ENCODE measurements around the gene KCNH8.

The KCNH8 gene

DNA sequence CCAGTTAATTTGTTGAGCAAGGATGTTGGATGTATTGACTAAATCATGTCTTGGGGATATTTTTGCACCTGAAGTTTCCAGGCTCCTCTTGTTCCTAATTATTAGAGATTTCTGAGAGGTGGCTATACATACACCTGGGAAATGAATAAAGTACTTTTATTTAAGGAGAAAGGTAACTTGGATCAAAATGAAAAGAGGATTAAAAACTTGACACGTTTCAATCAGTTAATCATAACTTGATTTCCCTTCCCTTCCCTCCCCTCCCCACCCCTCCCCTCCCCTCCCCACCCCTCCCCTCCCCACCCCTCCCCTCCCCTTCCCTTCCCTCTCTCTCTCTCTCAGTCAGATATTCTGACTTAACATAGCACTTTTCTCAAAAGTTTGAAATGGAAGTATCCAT, 126.3 kb downstream of the KCNH8 start:
- H3K9me3 Mint-ChIP-seq, result peaks cover 0 to 2% of the 10 kb centered on the region in 2 donors
- DNase-seq (no peak), ATAC-seq (replicated peaks) (no peak)
- no peaks in the 10 kb centered on the region for H3K36me3 Mint-ChIP-seq (ENCODE audit: insufficient read depth)
- H3K27me3 Mint-ChIP-seq, result no peaks in the 10 kb centered on the region
- no peak overlapping the region for H3K4me3 Mint-ChIP-seq
- H3K27ac Mint-ChIP-seq, result no peak overlapping the region
- no peaks in the 10 kb centered on the region for H3K4me1 Mint-ChIP-seq (ENCODE audit: low read depth in 2 of 2)

- H3K27me3 Mint-ChIP-seq, result no peaks in the 10 kb centered on the region
- ATAC-seq (replicated peaks) (no peak), DNase-seq (no peak)
- no peak overlapping the region for H3K4me3 Mint-ChIP-seq
- H3K9me3 Mint-ChIP-seq, result peaks cover 0 to 2% of the 10 kb centered on the region in 2 donors
- no peaks in the 10 kb centered on the region for H3K4me1 Mint-ChIP-seq (ENCODE audit: low read depth in 2 of 2)
- H3K36me3 Mint-ChIP-seq (ENCODE audit: insufficient read depth), result no peaks in the 10 kb centered on the region
- H3K27ac Mint-ChIP-seq, result no peak overlapping the region
Observed at GRCh38 chr3:19284974-19285373, 136.7 kb downstream of the KCNH8 start.

DNA sequence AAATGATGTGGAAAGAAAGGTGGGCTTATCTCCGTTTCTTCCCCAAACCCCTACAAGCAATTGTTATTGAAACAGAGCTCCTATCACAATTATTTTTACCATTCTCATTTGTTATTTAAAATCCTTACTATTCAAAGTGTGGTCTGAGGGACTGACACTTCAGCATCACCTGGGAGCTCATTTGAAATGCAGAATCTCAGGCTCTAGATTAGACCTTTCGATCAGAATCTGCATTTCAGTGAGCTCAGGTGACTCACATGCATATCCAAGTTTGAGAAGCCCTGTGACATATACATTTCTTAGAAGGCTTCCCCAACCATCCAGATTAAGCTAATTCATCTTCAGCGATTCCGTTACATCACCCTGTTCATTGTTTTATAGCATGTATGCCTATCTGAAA, 145.0 kb downstream of the KCNH8 start:
- H3K4me3 Mint-ChIP-seq, result no peak overlapping the region
- H3K27ac Mint-ChIP-seq, result no peak overlapping the region
- no peaks in the 10 kb centered on the region for H3K36me3 Mint-ChIP-seq (ENCODE audit: insufficient read depth)
- no peaks in the 10 kb centered on the region for H3K4me1 Mint-ChIP-seq (ENCODE audit: low read depth in 2 of 2)
- DNase-seq (no peak), ATAC-seq (replicated peaks) (no peak)
- H3K9me3 Mint-ChIP-seq, result peaks cover 0 to 1% of the 10 kb centered on the region in 2 donors
- H3K27me3 Mint-ChIP-seq, result no peaks in the 10 kb centered on the region

GRCh38 chr3:19295208-19295607, 146.9 kb downstream of the KCNH8 start:
- Mint-ChIP-seq H3K4me3 (no peak overlapping the region), H3K27ac (no peak overlapping the region), H3K36me3 (ENCODE audit: insufficient read depth) (no peaks in the 10 kb centered on the region), H3K9me3 (peaks cover 0 to 1% of the 10 kb centered on the region in 2 donors), H3K4me1 (ENCODE audit: low read depth in 2 of 2) (no peaks in the 10 kb centered on the region), H3K27me3 (no peaks in the 10 kb centered on the region)
- DNase-seq (no peak), ATAC-seq (replicated peaks) (no peak)

DNA sequence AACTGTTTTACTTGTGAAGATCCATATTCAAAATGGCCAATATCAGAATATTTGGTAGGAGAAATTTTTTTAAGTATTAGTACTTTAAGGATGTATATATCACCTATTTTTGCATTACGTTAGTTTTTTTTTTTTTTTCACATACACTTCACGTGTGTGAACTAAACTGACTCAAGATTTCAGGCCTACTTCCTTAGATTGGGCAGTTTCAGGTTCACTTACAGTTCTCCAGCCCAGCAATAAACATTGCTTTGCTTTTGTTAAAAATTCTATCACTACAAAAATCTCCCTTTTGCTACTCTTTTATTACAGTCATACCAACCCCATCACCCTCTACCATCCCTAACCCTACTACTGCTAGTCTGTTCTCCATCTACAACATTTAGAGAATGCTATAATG, 183.6 kb downstream of the KCNH8 start:
- Mint-ChIP-seq H3K4me1 (ENCODE audit: low read depth in 2 of 2) (no peaks in the 10 kb centered on the region), H3K4me3 (no peak overlapping the region), H3K9me3 (peaks cover 0 to 3% of the 10 kb centered on the region in 2 donors), H3K27me3 (no peaks in the 10 kb centered on the region), H3K36me3 (ENCODE audit: insufficient read depth) (no peaks in the 10 kb centered on the region), H3K27ac (no peak overlapping the region)
- ATAC-seq (replicated peaks) (no peak), DNase-seq (no peak)

DNA sequence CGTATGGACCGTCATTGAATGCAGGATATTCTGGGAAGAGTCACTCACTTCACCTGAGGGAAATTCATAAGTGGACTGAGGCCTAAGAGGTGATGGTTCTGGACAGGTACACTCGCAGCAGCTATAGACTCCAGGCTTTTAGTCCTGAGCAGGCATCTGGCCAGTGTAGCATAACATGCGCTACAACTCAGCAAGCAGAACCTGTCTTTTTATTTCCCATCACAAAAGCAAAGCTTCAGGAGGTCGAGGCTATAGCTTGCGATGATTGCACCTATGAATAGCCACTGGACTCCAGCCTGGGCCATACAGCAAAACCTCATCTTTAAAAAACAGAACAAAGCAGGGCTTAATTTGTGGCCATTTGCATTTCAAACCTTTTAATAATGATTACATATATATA, 185.8 kb downstream of the KCNH8 start:
- H3K27me3 Mint-ChIP-seq, result no peaks in the 10 kb centered on the region
- no peaks in the 10 kb centered on the region for H3K36me3 Mint-ChIP-seq (ENCODE audit: insufficient read depth)
- no peak overlapping the region for H3K27ac Mint-ChIP-seq
- ATAC-seq (replicated peaks), result no peak
- no peak for DNase-seq
- no peak overlapping the region for H3K4me3 Mint-ChIP-seq
- H3K4me1 Mint-ChIP-seq (ENCODE audit: low read depth in 2 of 2), result no peaks in the 10 kb centered on the region
- H3K9me3 Mint-ChIP-seq, result peaks cover 3 to 6% of the 10 kb centered on the region in 2 donors

DNA sequence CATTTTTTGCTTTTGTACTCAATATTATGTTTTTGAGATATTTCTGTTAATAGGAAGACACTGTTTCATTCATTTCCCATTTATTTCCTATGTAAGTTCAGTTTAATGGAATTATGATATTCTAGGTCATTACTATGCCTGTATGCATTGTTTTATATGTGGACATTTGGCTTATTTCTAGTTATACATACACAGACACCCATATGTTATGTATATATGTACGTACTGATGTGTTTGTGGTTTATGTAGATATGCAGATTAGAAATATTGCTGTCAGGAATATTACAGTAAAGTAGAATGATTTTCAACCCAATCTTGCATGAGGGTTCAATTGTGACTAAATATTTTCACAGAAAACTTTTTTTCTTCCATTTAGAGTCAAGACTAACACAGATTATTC, 190.5 kb downstream of the KCNH8 start:
- Mint-ChIP-seq H3K4me1 (ENCODE audit: low read depth in 2 of 2) (no peaks in the 10 kb centered on the region), H3K27me3 (no peaks in the 10 kb centered on the region), H3K36me3 (ENCODE audit: insufficient read depth) (no peaks in the 10 kb centered on the region), H3K27ac (no peak overlapping the region), H3K9me3 (peaks cover 3 to 6% of the 10 kb centered on the region in 2 donors), H3K4me3 (no peak overlapping the region)
- no peak for ATAC-seq (replicated peaks)
- no peak for DNase-seq

GRCh38 chr3:19342389-19342788, 194.1 kb downstream of the KCNH8 start:
- Mint-ChIP-seq H3K36me3 (ENCODE audit: insufficient read depth) (no peaks in the 10 kb centered on the region), H3K27ac (no peak overlapping the region), H3K4me3 (no peak overlapping the region), H3K27me3 (no peaks in the 10 kb centered on the region), H3K4me1 (ENCODE audit: low read depth in 2 of 2) (no peaks in the 10 kb centered on the region), H3K9me3 (peaks cover 2 to 4% of the 10 kb centered on the region in 2 donors)
- DNase-seq, result no peak
- ATAC-seq (replicated peaks), result no peak

GRCh38 chr3:19346759-19347158, 198.4 kb downstream of the KCNH8 start:
- Mint-ChIP-seq H3K27ac (no peak overlapping the region), H3K4me3 (no peak overlapping the region), H3K27me3 (no peaks in the 10 kb centered on the region), H3K36me3 (ENCODE audit: insufficient read depth) (no peaks in the 10 kb centered on the region), H3K4me1 (ENCODE audit: low read depth in 2 of 2) (no peaks in the 10 kb centered on the region), H3K9me3 (peaks cover 0 to 3% of the 10 kb centered on the region in 2 donors)
- DNase-seq, result no peak
- no peak for ATAC-seq (replicated peaks)

DNA sequence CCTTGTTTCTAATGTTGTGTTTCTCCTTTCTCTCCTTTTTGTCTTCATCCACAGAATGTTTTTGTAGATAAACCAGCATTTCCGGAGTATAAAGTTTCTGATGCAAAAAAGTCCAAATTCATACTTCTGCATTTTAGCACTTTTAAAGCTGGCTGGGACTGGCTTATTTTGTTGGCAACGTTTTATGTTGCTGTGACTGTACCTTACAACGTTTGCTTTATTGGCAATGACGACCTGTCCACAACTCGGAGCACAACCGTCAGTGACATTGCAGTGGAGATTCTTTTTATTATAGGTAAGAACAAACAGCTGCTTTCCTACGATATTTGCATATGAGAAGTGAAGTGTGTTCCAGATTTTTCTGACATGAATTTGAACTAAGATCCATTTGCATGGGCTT, 199.4 kb downstream of the KCNH8 start:
- no peak for ATAC-seq (replicated peaks)
- Mint-ChIP-seq H3K4me1 (ENCODE audit: low read depth in 2 of 2) (no peaks in the 10 kb centered on the region), H3K4me3 (no peak overlapping the region)

DNA sequence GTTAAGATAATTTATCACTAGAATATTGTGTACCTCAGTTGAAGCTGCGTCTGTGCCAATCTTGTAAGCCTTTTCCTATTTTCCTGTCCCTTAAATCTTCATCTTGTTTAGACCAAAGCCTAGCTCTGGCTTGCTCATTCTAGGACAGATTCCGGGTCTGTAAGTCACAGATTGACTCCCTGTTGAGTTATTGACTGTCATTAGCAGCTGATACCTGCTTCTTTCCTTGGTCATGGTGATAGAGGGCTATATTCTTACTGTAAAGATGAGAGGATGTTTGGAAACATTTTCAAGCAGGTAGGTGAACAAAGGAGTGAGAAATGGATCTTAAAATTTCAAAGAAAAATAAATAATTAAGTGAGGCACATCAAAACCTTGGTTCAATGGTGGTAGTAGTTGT, 200.2 kb downstream of the KCNH8 start:
- DNase-seq (no peak), ATAC-seq (replicated peaks) (no peak)
- Mint-ChIP-seq H3K27ac (no peak overlapping the region), H3K36me3 (ENCODE audit: insufficient read depth) (no peaks in the 10 kb centered on the region), H3K9me3 (peaks cover 0 to 3% of the 10 kb centered on the region in 2 donors), H3K4me1 (ENCODE audit: low read depth in 2 of 2) (no peaks in the 10 kb centered on the region), H3K27me3 (no peaks in the 10 kb centered on the region), H3K4me3 (no peak overlapping the region)

More for the DNA sequence above, 199.4 kb downstream of the KCNH8 start:
- H3K27me3 Mint-ChIP-seq, result no peaks in the 10 kb centered on the region
- no peak overlapping the region for H3K27ac Mint-ChIP-seq
- no peaks in the 10 kb centered on the region for H3K36me3 Mint-ChIP-seq (ENCODE audit: insufficient read depth)
- H3K9me3 Mint-ChIP-seq, result peaks cover 0 to 3% of the 10 kb centered on the region in 2 donors
- DNase-seq, result no peak

GRCh38 chr3:19348941-19349564, 200.7 kb downstream of the KCNH8 start:
- Mint-ChIP-seq H3K4me3 (no peak overlapping the region), H3K4me1 (ENCODE audit: low read depth in 2 of 2) (no peaks in the 10 kb centered on the region), H3K9me3 (peaks cover 0 to 3% of the 10 kb centered on the region in 2 donors), H3K27ac (no peak overlapping the region), H3K36me3 (ENCODE audit: insufficient read depth) (no peaks in the 10 kb centered on the region), H3K27me3 (no peaks in the 10 kb centered on the region)
- ATAC-seq (replicated peaks), result no peak
- no peak for DNase-seq

DNA sequence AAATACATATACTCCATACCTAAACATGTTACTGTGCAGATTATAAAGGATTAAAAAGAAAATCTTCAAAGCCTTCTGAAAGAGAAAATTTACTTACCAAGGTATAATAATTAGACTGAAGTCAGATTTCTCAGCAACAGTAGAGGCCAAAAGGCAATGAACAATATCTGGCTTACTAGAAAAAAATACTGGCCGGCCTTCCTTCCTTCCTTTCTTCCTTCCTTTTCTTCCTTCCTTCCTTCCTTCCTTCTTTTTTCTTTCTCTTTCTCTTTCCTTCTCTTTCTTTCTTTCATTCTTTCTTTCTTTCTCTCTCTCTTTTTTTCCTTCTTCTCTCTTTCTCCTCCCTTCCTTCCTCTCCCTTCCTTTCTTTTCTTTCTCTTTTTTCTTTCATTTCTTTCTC, 209.6 kb downstream of the KCNH8 start:
- no peak overlapping the region for H3K4me3 Mint-ChIP-seq

GRCh38 chr3:19363071-19363470, 214.8 kb downstream of the KCNH8 start:
- Mint-ChIP-seq H3K4me3 (no peak overlapping the region), H3K27me3 (no peaks in the 10 kb centered on the region), H3K27ac (no peak overlapping the region), H3K36me3 (ENCODE audit: insufficient read depth) (no peaks in the 10 kb centered on the region), H3K9me3 (peaks cover 0 to 1% of the 10 kb centered on the region in 2 donors), H3K4me1 (ENCODE audit: low read depth in 2 of 2) (no peaks in the 10 kb centered on the region)
- no peak for DNase-seq
- ATAC-seq (replicated peaks), result no peak

More for the DNA sequence above, 209.6 kb downstream of the KCNH8 start:
- Mint-ChIP-seq H3K4me1 (ENCODE audit: low read depth in 2 of 2) (no peaks in the 10 kb centered on the region), H3K27ac (no peak overlapping the region), H3K36me3 (ENCODE audit: insufficient read depth) (no peaks in the 10 kb centered on the region), H3K27me3 (no peaks in the 10 kb centered on the region), H3K9me3 (no peaks in the 10 kb centered on the region)
- ATAC-seq (replicated peaks) (no peak), DNase-seq (no peak)

- Mint-ChIP-seq H3K4me1 (ENCODE audit: low read depth in 2 of 2) (no peaks in the 10 kb centered on the region), H3K9me3 (peaks cover under 1 to 2% of the 10 kb centered on the region in 2 donors), H3K27me3 (no peaks in the 10 kb centered on the region), H3K36me3 (ENCODE audit: insufficient read depth) (no peaks in the 10 kb centered on the region), H3K4me3 (no peak overlapping the region), H3K27ac (no peak overlapping the region)
- DNase-seq, result no peak
- no peak for ATAC-seq (replicated peaks)
Observed at GRCh38 chr3:19364148-19364547, 215.8 kb downstream of the KCNH8 start.
